CD4-positive, alpha-beta memory T cell (primary cell): ENCODE results near the gene PRKAG2. TPM values are rescaled to one million over a fixed set of nuclear protein-coding genes. Genes with fewer than 3 reads are reported as not detected.

Experiments
- CTCF ChIA-PET: fragments of 350-600 bp; sonication (Branson Sonifier 250); formaldehyde crosslinking; loops from one replicate; lab custom pipeline; 2021; ENCODE audit warnings: inconsistent platforms; ENCODE audit not compliant: partially characterized antibody; lab: Charles Lee
- POLR2A ChIA-PET: fragments of 350-600 bp; sonication (Branson Sonifier 250); formaldehyde crosslinking; loops from one replicate; lab custom pipeline; 2021; ENCODE audit not compliant: partially characterized antibody; lab: Charles Lee
- DNase-seq, 5 donors: peaks; one replicate each; pipeline versions ENCODE4 v3.0.0 to v3.0.0-alpha.2; 2020 to 2022; ENCODE audit warnings: mixed read lengths in 1 of 5
- H3K27ac ChIP-seq: one replicate; pipeline ENCODE4 v1.7.0; 2013; ENCODE audit warnings: low read depth, low read length
- H3K27me3 ChIP-seq: 2 replicates; pipeline ENCODE4 v1.7.0; 2013; ENCODE audit warnings: mild to moderate bottlenecking, low read length, moderate library complexity; ENCODE audit not compliant: insufficient read depth
- H3K36me3 ChIP-seq: 2 replicates; pipeline ENCODE4 v1.7.0; 2013; ENCODE audit warnings: mild to moderate bottlenecking, low read length, moderate library complexity; ENCODE audit not compliant: insufficient read depth
- H3K4me1 ChIP-seq: 2 replicates; pipeline ENCODE4 v1.7.0; 2013; ENCODE audit warnings: mild to moderate bottlenecking, low read length, moderate library complexity; ENCODE audit not compliant: insufficient read depth
- H3K4me3 ChIP-seq, 2 donors: one replicate each; pipeline ENCODE4 v1.7.0; 2013; ENCODE audit warnings: low read length in 2 of 2, mild to moderate bottlenecking in 1 of 2
- H3K9me3 ChIP-seq, 2 donors: one replicate each; pipeline ENCODE4 v1.7.0; 2013; ENCODE audit warnings: low read length in 2 of 2, control low read depth in 1 of 2; ENCODE audit not compliant: control insufficient read depth in 1 of 2
- H3K27ac Mint-ChIP-seq, 7 donors: one replicate each; pipeline ENCODE4 v1.8.0; 2020 to 2021; ENCODE audit warnings: mixed read lengths in 7 of 7, mild to moderate bottlenecking in 6 of 7, inconsistent platforms in 3 of 7, moderate library complexity in 3 of 7
- H3K27me3 Mint-ChIP-seq, 2 donors: one replicate each; pipeline ENCODE4 v1.8.0; 2020 to 2021; ENCODE audit warnings: mixed read lengths in 2 of 2
- H3K36me3 Mint-ChIP-seq, 2 donors: one replicate each; pipeline ENCODE4 v1.8.0; 2020 to 2021; ENCODE audit warnings: mixed read lengths in 2 of 2, inconsistent platforms in 1 of 2, mild to moderate bottlenecking in 1 of 2
- H3K4me1 Mint-ChIP-seq, 4 donors: one replicate each; pipeline ENCODE4 v1.8.0; 2020 to 2021; ENCODE audit warnings: mixed read lengths in 4 of 4, mild to moderate bottlenecking in 1 of 4
- H3K4me3 Mint-ChIP-seq, 8 donors: one replicate each; pipeline ENCODE4 v1.8.0; 2020 to 2021; ENCODE audit warnings: mixed read lengths in 8 of 8, mild to moderate bottlenecking in 7 of 8, moderate library complexity in 6 of 8, inconsistent platforms in 3 of 8
- H3K9me3 Mint-ChIP-seq, 8 donors: one replicate each; pipeline ENCODE4 v1.8.0; 2020 to 2021; ENCODE audit warnings: mixed read lengths in 8 of 8, mild to moderate bottlenecking in 5 of 8, inconsistent platforms in 3 of 8, moderate library complexity in 1 of 8
- intact Hi-C: fragments of 100-400 bp; cut with micrococcal nuclease; formaldehyde crosslinking; loops from one replicate; pipeline ENCODE4 v1.15.1; 2023
- polyA plus RNA-seq, 2 donors: library from polyadenylated mRNA; unstranded; fragments of 300-500 nt; fragmentation: Illumina TruSeq; gene quantifications; one replicate each; pipeline ENCODE4 v1.2.3, GENCODE V29; 2021
- total RNA-seq, 2 experiments: library from RNA; stranded (reverse); gene quantifications; one replicate each; pipeline ENCODE4 v1.2.3, GENCODE V29; 2021

Gene PRKAG2
- total and polyA plus RNA-seq, 4 experiments from 2014 or later: 27.4 to 61.0 (median 47.4) TPM

DNA sequence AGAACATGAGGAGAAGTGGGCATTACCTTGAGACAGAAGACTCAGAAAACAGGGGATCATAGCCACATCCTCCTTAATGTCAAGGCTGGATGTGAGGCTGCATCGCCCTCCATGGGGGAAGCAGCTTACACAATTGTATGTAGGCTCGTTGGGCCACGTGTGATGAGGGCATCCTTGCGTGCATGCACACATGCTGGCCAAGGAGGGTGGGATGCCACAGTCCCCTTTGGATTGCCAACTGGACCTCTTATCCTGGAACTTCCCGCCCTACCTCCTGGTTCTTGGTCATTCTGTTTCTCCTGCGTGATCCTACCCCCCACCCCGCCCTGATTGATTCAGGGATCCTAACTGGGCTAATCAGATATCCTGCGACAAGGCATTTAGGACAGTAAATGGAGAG, 102.0 kb downstream of the PRKAG2 start:
- Mint-ChIP-seq H3K4me3 (no peak overlapping the region), H3K27me3 (no peaks in the 10 kb centered on the region), H3K9me3 (no peaks in the 10 kb centered on the region), H3K27ac (peak overlapping the region in 3 of 7 donors; percentile 18 to 59 (median 42)), H3K36me3 (peaks cover 21 to 27% of the 10 kb centered on the region in 2 donors), H3K4me1 (peaks cover 6 to 20% (median 10%) of the 10 kb centered on the region in 4 donors)
- H3K27ac ChIP-seq: no peak overlapping the region
- no peak overlapping the region for H3K4me3 ChIP-seq
- peaks cover 3% of the 10 kb centered on the region for H3K36me3 ChIP-seq
- no peaks in the 10 kb centered on the region for H3K27me3 ChIP-seq
- ChIA-PET POLR2A (no interaction called here), CTCF (interaction anchor here (2.0 kb wide), 1 partner anchor 8 kb away, joined by 8 read pairs; no protein-coding TSS in a partner anchor)
- no peak for DNase-seq
- H3K9me3 ChIP-seq: no peaks in the 10 kb centered on the region
- peaks cover 7% of the 10 kb centered on the region for H3K4me1 ChIP-seq
- intact Hi-C loops: no loop called here

DNA sequence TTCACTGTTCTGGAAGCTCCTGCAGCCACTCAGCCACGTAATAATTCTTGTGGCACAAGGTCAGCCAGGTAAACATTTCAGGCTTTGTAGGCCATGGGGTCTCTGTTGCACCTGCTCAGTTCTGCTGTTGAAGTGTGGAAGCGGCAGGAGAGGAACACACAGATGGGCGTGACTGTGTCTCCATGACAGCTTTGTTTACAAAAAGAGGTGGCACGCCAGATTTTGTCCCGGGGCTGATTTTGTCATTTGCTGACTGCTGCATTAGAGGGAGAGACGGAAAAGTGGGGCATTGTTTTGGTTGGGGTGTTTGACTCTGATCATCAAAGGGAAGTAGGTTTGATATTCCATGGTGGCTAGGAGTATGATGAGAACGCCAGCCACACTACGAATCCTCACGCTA, 103.1 kb downstream of the PRKAG2 start:
- peaks cover 17 to 18% of the 10 kb centered on the region in 2 donors for H3K36me3 Mint-ChIP-seq
- intact Hi-C loops: no loop called here
- Histone ChIP-seq H3K27ac (no peak overlapping the region), H3K4me1 (peaks cover 18% of the 10 kb centered on the region), H3K9me3 (no peaks in the 10 kb centered on the region), H3K27me3 (no peaks in the 10 kb centered on the region), H3K4me3 (no peak overlapping the region), H3K36me3 (no peaks in the 10 kb centered on the region)
- H3K9me3 Mint-ChIP-seq: no peaks in the 10 kb centered on the region
- no peak overlapping the region for H3K4me3 Mint-ChIP-seq
- peaks cover 17 to 27% (median 18%) of the 10 kb centered on the region in 4 donors for H3K4me1 Mint-ChIP-seq
- H3K27ac Mint-ChIP-seq: peak overlapping the region in 1 of 7 donors; percentile 46
- ChIA-PET CTCF (interaction anchor here (0.7 to 2.0 kb wide), 2 partner anchors 9 to 141 kb away, joined by 3 to 8 read pairs; no protein-coding TSS in a partner anchor), POLR2A (no interaction called here)
- no peaks in the 10 kb centered on the region for H3K27me3 Mint-ChIP-seq
- DNase-seq: no peak

DNA sequence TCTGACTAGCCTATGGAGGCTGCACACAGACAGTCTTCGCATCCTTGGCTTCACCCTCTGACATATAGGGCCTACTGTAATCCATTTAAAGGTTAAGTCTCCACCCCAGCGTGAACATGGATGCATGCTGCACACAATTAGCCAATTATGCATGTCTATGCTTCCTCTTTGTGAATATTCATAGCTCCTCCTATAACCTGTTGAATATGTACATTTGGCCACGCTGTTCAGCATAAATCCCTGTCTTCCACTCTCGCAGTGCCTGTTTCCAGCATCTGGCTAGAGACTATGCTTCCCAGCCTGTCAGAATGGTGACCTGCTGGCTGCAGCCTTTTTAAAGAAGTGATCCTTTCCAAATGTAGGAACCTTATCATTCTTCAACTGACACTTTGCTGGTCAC, 106.7 kb downstream of the PRKAG2 start:
- ChIA-PET POLR2A (interaction anchor here (1.9 kb wide), 1 partner anchor 106 kb away, joined by 8 read pairs; the partner anchor contains the start of gene PRKAG2), CTCF (interaction anchor here (1.4 to 4.9 kb wide), 3 partner anchors 11 to 36 kb away, joined by 3 to 40 read pairs (median 33); no protein-coding TSS in a partner anchor)
- peak overlapping the region; percentile 30 for H3K27ac ChIP-seq
- H3K4me1 ChIP-seq: peaks cover 36% of the 10 kb centered on the region
- Mint-ChIP-seq H3K4me1 (peaks cover 32 to 59% (median 42%) of the 10 kb centered on the region in 4 donors), H3K36me3 (peaks cover 6 to 18% of the 10 kb centered on the region in 2 donors), H3K27me3 (no peaks in the 10 kb centered on the region), H3K4me3 (peak overlapping the region in 7 of 8 donors; percentile 2 to 84 (median 57)), H3K27ac (peak overlapping the region; percentile 77 to 98 (median 91)), H3K9me3 (no peaks in the 10 kb centered on the region)
- H3K27me3 ChIP-seq: no peaks in the 10 kb centered on the region
- no peaks in the 10 kb centered on the region for H3K9me3 ChIP-seq
- H3K4me3 ChIP-seq: no peak overlapping the region
- DNase-seq: no peak
- intact Hi-C loops: no loop called here
- no peaks in the 10 kb centered on the region for H3K36me3 ChIP-seq

DNA sequence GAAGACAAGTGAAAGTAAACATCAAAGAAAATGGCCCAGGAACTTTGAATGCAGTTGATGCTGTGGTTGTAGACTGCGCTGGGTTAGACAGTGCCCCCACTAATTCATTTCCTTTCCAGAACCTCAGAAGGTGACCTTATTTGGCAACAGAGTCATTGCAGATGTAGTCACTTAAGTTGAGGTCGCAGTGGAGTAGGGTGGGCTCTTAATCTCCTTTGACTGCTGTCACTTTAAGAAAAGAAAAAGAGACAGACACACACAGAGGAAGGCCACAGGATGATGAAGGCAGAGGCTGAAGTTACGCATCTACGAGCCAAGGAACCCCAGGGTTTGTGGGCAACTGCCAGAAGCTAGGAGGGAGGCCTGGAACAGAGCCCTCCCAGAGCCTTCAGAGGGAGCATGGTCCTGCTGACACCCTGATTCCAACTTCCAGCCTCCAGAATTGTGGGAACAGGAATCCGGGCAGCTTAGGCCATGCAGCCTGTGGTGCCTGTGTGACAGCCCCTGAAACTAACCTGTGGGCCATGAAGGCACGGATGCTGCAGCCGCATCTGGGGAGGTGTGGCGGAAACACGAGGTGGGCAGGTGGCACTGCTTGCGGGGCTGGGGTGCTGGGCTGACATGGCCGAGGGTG, 107.6 kb downstream of the PRKAG2 start:
- Mint-ChIP-seq H3K27ac (peak overlapping the region; percentile 82 to 98 (median 92)), H3K9me3 (peaks cover 0 to 2% (median 0%) of the 10 kb centered on the region in 8 donors), H3K4me3 (peak overlapping the region; percentile 67 to 84 (median 80)), H3K36me3 (peaks cover 5 to 22% of the 10 kb centered on the region in 2 donors), H3K4me1 (peaks cover 34 to 64% (median 45%) of the 10 kb centered on the region in 4 donors), H3K27me3 (no peaks in the 10 kb centered on the region)
- DNase-seq: peak; percentile 65 to 69 (median 67)
- Histone ChIP-seq H3K4me1 (peaks cover 36% of the 10 kb centered on the region), H3K9me3 (no peaks in the 10 kb centered on the region), H3K36me3 (no peaks in the 10 kb centered on the region), H3K4me3 (peak overlapping the region in 1 of 2 donors; percentile 23), H3K27me3 (no peaks in the 10 kb centered on the region), H3K27ac (peak overlapping the region; percentile 30)
- POLR2A ChIA-PET: interaction anchor here (1.9 kb wide), 1 partner anchor 107 kb away, joined by 8 read pairs; the partner anchor contains the start of gene PRKAG2
- CTCF ChIA-PET: interaction anchor here (1.4 to 4.9 kb wide), 4 partner anchors 10 to 35 kb away, joined by 3 to 40 read pairs (median 20); no protein-coding TSS in a partner anchor
- intact Hi-C loops: loop anchor here (1.0 to 5.0 kb wide), 3 partner anchors 13 to 108 kb away; partner anchors contain the start of gene PRKAG2

DNA sequence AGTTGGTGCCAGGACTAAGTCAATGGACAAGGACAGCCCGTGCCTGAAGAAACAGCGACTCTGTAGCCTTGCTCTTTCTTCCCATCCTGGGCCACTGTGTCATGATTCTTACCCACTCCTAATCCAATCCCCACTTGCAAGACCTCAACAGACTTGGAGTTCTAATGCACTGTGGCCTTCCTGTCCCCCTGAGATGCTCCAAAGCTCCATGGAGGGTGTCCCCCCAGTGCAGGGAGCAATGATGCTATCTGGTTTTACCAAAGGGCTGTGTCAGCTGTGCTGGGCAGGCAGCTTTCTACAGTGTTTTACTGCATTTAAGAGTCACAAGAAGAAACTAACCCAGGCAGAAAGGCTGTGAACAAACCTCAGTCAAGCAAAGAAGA, 108.1 kb downstream of the PRKAG2 start:
- peaks cover 34 to 66% (median 45%) of the 10 kb centered on the region in 4 donors for H3K4me1 Mint-ChIP-seq
- intact Hi-C loops: loop anchor here (1.0 to 5.0 kb wide), 3 partner anchors 12 to 109 kb away; partner anchors contain the start of gene PRKAG2

DNA sequence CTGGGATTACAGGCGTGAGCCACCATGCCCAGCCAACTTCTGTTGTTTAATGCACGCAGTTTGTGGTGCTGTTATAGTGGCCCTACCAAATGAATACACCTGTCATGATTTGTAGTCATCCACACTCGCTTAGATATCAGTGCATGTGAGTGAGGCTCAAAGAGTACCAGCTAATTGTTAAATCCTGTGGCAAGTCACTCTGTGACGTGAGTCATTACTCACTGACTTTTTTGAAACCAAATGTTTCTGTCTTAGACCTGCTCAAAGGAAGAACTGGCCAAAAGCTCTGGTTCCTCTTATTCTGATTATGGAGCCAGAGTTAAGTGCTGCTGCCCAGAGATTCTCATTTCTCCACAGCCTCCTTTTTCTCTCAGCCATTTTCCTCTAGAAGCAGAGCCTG, 109.4 kb downstream of the PRKAG2 start:
- Mint-ChIP-seq H3K27ac (peak overlapping the region in 6 of 7 donors; percentile 32 to 95 (median 87)), H3K4me3 (peak overlapping the region in 1 of 8 donors; percentile 43), H3K36me3 (peaks cover 0 to 18% of the 10 kb centered on the region in 2 donors), H3K27me3 (no peaks in the 10 kb centered on the region), H3K9me3 (peaks cover 0 to 2% (median 0%) of the 10 kb centered on the region in 8 donors), H3K4me1 (peaks cover 34 to 70% (median 46%) of the 10 kb centered on the region in 4 donors)
- no peak for DNase-seq
- Histone ChIP-seq H3K4me3 (no peak overlapping the region), H3K9me3 (no peaks in the 10 kb centered on the region), H3K27ac (no peak overlapping the region), H3K27me3 (no peaks in the 10 kb centered on the region), H3K36me3 (no peaks in the 10 kb centered on the region), H3K4me1 (peaks cover 36% of the 10 kb centered on the region)
- intact Hi-C loops: loop anchor here (5.0 kb wide), 1 partner anchor 110 kb away; the partner anchor contains the start of gene PRKAG2
- ChIA-PET POLR2A (no interaction called here), CTCF (interaction anchor here (0.6 to 4.9 kb wide), 5 partner anchors 8 to 646 kb away, joined by 3 to 40 read pairs (median 5); no protein-coding TSS in a partner anchor)

More for the DNA sequence above, 108.1 kb downstream of the PRKAG2 start:
- Histone ChIP-seq H3K36me3 (no peaks in the 10 kb centered on the region), H3K4me1 (peaks cover 36% of the 10 kb centered on the region), H3K27ac (peak overlapping the region; percentile 30), H3K27me3 (no peaks in the 10 kb centered on the region), H3K9me3 (no peaks in the 10 kb centered on the region), H3K4me3 (peak overlapping the region in 1 of 2 donors; percentile 64)
- DNase-seq: no peak
- H3K4me3 Mint-ChIP-seq: peak overlapping the region; percentile 67 to 84 (median 80)
- no peaks in the 10 kb centered on the region for H3K27me3 Mint-ChIP-seq
- H3K27ac Mint-ChIP-seq: peak overlapping the region; percentile 82 to 98 (median 92)
- peaks cover 0 to 2% (median 0%) of the 10 kb centered on the region in 8 donors for H3K9me3 Mint-ChIP-seq
- POLR2A ChIA-PET: interaction anchor here (1.9 kb wide), 1 partner anchor 107 kb away, joined by 8 read pairs; the partner anchor contains the start of gene PRKAG2
- peaks cover under 1 to 20% of the 10 kb centered on the region in 2 donors for H3K36me3 Mint-ChIP-seq
- CTCF ChIA-PET: interaction anchor here (1.4 to 4.9 kb wide), 4 partner anchors 9 to 34 kb away, joined by 3 to 40 read pairs (median 20); no protein-coding TSS in a partner anchor
